Pons (tissue), 1 donor: ENCODE results near the gene TIAM2.

Source experiments
- DNase-seq: peaks from one replicate; pipeline ENCODE4 v3.0.0-alpha.2; 2016; ENCODE audit warnings: low spot score

Gene TIAM2

GRCh38 chr6:155026022-155026705, 31.0 kb downstream of the TIAM2 start:
- DNase-seq, result no peak

DNA sequence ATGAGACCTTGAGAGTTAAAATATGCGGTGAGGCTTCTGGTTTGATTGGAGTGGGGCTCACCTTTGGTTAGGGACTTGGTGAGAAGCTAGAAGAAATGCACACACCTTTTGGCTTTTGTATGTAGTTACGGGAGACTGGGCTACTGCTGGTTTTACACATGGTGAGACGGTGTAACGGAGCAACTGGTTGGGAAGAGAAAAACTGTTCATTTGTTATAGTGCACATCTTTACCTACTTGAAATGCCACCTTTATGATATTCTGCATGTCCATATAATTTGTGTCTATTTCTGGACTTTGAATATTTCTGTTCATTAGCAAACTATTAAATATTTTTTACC, 31.6 kb downstream of the TIAM2 start:
- DNase-seq, result no peak

DNA sequence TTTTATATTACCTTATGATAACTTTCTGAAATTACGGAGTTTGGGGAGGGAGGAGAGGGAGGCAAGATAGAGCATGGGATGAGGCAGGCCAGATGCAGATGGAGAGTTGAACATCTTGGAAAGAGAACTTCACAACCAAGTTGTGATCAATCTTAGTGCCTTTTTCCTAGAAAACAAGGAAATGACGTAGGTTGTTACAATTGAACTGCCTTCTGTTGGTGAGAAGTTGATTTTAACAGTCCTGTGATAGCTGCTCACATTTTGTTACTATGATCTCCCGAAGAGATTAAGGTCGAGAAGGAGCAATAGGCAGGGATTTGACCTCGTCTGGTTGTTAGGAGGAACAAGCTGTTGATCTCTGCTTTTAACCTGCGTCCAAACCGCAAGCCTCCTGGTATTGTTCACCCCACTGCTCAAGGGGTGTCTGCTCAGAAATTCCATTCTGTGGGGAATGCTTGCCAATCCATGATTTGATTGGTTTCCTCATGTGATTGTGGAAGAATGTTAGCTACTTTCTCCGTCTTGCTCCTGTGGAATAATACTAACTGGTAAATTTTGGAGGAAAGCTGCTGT, 35.1 kb downstream of the TIAM2 start:
- no peak for DNase-seq

- no peak for DNase-seq
These were observed 36.0 kb downstream of the TIAM2 start for GRCh38 chr6:155031091-155031490.

DNA sequence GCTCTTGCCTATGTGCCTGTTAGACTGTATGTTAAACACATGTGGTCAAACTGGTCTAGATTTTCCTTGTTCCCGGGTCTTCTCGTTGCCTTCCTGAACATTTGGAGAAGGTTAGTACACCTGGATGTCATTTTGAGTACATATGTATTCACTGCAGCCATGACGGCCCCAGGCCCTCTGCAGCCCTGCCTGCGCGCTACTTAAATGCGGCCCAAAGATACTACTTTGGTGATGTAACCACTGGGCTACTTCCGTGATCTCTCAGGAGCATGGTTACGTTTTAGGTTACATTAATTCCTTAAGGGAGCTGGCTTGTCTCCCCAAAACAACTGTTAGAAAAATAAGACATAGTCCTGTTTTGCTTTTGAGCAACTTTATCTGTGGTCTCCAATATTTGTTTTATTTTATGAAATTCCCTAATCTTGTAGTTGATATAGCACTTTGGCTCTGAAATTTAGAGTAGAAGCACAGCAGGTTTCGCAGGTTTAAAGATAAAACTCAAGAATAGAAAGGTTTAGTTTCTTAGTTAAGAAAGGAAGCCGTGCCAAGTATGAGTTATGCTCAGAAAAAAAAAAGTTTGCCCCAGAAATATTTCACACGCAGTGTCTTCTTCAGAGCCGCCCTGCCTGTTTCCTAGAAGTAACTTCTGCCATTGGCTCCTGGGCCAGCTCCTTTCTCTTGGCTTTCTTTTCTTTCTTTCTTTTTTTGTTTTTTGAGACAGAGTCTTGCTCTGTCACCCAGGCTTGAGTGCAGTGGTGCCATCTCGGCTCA, 38.1 kb downstream of the TIAM2 start:
- no peak for DNase-seq

- DNase-seq, result no peak
These were observed 41.8 kb downstream of the TIAM2 start for GRCh38 chr6:155036907-155037306.

DNA sequence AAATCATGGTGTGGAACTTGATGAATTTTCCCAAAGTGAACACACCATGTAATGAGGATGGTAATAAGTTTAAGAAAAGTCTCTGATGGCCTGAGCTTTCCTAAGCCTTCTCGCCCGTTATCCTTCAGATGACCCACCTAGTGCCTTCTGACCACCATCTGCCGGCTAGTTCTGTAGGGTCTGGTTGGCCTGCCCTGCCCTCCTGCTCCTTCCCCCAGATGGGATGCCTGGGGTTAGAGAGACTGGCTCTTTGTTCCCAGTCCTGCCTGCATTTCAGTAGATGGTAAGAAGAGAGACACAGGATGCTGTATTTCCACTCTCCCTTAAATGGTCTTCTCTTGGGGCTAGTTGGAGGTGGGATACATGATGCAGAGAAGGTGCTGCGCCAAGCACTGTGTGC, 43.0 kb downstream of the TIAM2 start:
- no peak for DNase-seq

GRCh38 chr6:155038527-155038926, 43.4 kb downstream of the TIAM2 start:
- DNase-seq, result no peak

- no peak for DNase-seq
These were observed 44.5 kb downstream of the TIAM2 start for GRCh38 chr6:155039618-155040017.

DNA sequence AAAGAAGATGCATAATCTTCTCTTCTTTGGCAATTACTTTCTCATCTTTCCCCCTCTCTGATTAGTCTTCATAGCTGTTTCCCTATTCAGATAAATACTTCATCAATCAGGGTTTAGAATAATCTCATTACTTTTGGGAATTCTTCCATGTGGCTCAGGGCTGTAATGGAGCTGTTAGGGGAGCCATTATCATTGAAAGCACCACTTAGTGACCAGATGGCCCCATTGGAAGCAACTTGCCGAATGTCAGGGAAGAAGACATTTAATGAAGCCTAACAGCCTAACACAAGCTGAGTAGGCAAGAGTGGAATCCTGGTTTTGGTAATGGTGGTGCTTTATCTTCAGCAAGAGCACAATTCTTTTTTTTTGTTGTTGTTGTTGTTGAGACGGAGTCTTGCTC, 45.0 kb downstream of the TIAM2 start:
- no peak for DNase-seq

DNA sequence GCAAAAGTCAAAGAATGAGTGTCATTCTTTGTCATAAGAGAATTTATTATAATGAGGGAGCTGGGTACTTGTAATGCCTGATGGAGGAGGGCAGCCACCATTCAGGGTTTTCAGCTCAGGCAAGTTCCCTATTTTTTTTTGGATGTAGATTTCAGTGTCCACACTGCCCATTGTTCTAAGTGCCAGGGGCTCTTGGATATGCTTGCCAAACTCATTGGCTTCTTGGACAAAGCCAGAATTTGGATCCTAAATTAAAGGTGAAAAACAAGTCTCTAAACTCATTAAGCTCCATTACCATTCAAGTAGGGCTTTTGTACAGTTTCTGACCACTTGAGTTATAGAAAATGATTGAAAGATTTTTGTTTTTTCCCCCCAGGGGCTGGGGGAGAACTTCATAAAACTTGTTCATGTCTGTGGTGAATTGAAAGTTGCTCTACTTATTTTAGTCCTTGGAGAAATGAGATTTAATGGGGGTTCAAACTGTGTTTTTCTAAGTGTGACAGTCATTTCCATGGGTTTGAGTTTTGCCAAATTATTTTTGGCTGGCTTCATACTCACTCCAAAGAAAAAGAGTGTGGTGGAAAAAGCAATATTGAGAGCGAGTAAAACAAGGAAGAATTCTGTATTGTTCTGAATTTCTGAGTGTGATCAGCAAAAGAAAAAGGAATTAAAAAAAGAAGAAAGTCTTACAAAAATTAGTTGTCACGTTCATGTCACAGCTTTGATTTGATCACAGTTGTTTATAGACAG, 46.0 kb downstream of the TIAM2 start:
- DNase-seq, result peak; percentile 32

GRCh38 chr6:155041741-155042279, 46.7 kb downstream of the TIAM2 start:
- DNase-seq, result peak; percentile 8

GRCh38 chr6:155042983-155043382, 47.9 kb downstream of the TIAM2 start:
- DNase-seq, result no peak

GRCh38 chr6:155045561-155046404, 50.7 kb downstream of the TIAM2 start:
- no peak for DNase-seq

DNA sequence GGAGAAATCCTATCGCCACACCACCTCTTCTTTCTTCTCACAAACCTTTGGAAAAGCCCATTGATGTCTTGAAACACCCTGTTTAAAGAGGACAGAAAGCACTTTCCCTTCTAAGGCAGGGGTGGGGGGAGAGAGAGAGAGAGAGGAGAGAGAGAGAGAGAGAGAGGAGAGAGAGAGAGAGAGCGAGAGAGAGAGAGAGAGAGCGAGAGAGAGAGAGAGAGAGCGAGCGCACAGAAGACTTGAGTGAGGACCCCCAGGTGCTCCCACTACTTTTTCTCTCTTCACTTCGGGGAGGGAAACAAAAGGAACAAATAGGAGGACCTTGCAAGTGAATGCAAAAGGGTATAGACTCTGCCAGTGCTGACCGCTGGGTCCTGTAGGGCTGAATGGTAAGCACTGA, 52.4 kb downstream of the TIAM2 start:
- no peak for DNase-seq

DNA sequence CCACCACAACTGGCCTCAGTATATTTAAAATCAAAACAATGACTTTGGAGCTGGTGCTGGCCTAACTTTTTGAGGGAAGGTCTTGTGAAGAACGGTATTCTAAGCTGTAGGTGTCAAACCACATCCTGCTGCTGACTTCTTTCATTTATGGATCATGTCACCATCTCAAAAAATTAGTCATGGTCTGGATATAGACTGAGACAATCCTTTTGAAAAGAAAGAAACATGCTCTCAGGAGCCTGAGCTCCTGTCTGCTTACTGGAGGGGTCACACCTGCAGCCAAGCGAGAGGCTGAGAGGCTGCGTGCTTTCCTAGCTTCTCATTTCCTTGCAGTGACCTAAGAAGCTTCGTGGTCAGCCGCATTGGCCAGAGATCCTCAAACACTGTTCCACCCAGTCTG, 55.2 kb downstream of the TIAM2 start:
- DNase-seq, result no peak

DNA sequence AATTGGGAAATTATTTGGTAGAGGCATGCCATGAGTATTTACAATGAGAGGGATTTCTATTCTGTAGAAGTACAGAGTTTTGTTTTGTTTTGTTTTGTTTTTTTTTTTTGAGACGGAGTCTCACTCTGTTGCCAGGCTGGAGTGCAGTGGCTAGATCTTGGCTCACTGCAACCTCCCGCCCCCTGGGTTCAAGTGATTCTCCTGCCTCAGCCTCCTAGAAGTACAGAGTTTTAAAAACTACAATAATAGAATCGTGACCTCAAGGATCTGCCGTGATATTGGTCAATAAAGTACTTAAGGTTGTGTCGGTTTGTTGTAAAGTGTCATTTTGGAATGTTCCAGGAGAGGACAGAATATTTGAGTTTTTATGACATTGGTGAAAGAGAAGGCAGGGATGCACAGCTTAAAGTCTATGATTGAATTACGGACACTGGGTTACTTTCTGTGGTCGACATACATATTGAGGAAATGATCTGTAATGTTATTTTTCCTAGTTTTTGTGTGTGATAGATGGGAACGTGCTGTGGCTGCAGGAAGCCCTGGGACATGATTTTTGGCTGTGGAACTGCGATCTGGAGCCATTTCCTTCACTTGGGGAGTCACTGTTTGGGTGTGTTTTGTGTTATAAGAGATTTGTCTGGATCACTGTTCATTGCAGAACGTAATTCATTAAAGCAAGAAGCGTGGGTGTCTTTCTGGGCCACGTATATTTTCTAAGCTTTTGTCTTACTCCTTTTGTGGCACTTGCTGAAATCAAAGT, 59.6 kb downstream of the TIAM2 start:
- DNase-seq, result no peak

- no peak for DNase-seq
These were observed 60.6 kb downstream of the TIAM2 start for GRCh38 chr6:155055729-155056128.

- no peak for DNase-seq
These were observed 61.6 kb downstream of the TIAM2 start for GRCh38 chr6:155056756-155057155.

GRCh38 chr6:155061381-155061780, 66.3 kb downstream of the TIAM2 start:
- no peak for DNase-seq

DNA sequence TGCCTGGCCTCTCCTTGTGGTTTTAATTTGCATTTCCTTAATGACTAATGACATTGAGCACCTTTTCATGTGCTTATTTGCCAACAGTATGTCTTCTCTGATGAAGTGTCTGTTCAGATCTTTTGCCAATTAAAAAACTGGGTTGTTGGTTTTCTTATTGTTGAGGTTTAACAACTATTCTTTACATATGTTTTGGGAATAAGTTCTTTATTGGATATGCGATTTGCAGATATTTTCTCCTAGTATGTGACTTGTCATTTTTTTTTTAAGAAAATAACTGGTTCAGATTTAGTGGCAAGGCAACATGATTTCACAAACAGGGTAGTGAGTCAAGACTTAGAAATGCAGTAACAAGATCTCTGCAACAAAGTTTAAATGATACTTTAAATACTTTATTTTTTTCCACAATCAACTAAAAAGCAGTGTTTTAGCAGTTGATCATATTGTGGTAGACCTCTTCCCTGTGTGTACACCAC, 67.8 kb downstream of the TIAM2 start:
- no peak for DNase-seq
